Osteoblast (primary cell): ENCODE results near the gene ZNF740. TPM values are rescaled to one million over a fixed set of nuclear protein-coding genes. Genes with fewer than 3 reads are reported as not detected.

Source experiments
- DNase-seq: peaks from one replicate; pipeline ENCODE4 v3.0.0; 2011; ENCODE audit warnings: low spot score, mixed read lengths; ENCODE audit not compliant: insufficient read length; ENCODE audit errors: missing footprints
- H2AFZ ChIP-seq: 2 replicates; pipeline ENCODE4 v1.6.0; 2011; ENCODE audit warnings: mild to moderate bottlenecking, low read length
- H3K27ac ChIP-seq: 2 replicates; pipeline ENCODE4 v1.5.1; 2011; ENCODE audit warnings: mild to moderate bottlenecking, low read depth, low read length, moderate library complexity
- H3K27me3 ChIP-seq: 2 replicates; pipeline ENCODE4 v1.6.0; 2012; ENCODE audit warnings: mild to moderate bottlenecking, control low read depth, inconsistent platforms, low read length, moderate library complexity; ENCODE audit not compliant: insufficient read depth
- H3K36me3 ChIP-seq: 2 replicates; pipeline ENCODE4 v1.5.1; 2011; ENCODE audit warnings: mild to moderate bottlenecking, low read length, control low read depth, moderate library complexity; ENCODE audit not compliant: insufficient read depth
- H3K4me1 ChIP-seq: 2 replicates; pipeline ENCODE4 v1.5.1; 2011; ENCODE audit warnings: mild to moderate bottlenecking, low read length, control low read depth, moderate library complexity; ENCODE audit not compliant: insufficient read depth
- H3K4me2 ChIP-seq: 2 replicates; pipeline ENCODE4 v1.6.0; 2011; ENCODE audit warnings: mild to moderate bottlenecking, low read length; ENCODE audit not compliant: insufficient read depth
- H3K4me3 ChIP-seq: fragments of 200-600 bp; sonication (generic); 3 replicates; pipeline ENCODE4 v1.5.1; 2012; ENCODE audit warnings: mild to moderate bottlenecking, low read length, inconsistent platforms; ENCODE audit not compliant: insufficient read depth
- H3K79me2 ChIP-seq: 2 replicates; pipeline ENCODE4 v1.6.0; 2012; ENCODE audit warnings: mild to moderate bottlenecking, low read length, control low read depth, inconsistent platforms; ENCODE audit not compliant: insufficient read depth
- H3K9me3 ChIP-seq: 2 replicates; pipeline ENCODE4 v1.5.1; 2011; ENCODE audit warnings: low read depth, low read length, control low read depth
- H4K20me1 ChIP-seq: 2 replicates; pipeline ENCODE4 v1.6.0; 2012; ENCODE audit warnings: mild to moderate bottlenecking, low read length, control low read depth; ENCODE audit not compliant: insufficient read depth
- CTCF ChIP-seq: IDR thresholded peaks from 2 replicates; pipeline ENCODE4 v1.5.1; 2011; ENCODE audit warnings: mild to moderate bottlenecking, low read depth, low read length, moderate library complexity; ENCODE audit errors: extremely low read depth
- total RNA-seq: library from RNA; depleted of rRNA; stranded (reverse); fragments of >200 nt; gene quantifications from 2 replicates; pipeline ENCODE4 v1.2.3, GENCODE V29; 2012

Gene ZNF740
- total RNA-seq, 1 donor: 19.5 TPM

- H4K20me1 ChIP-seq: peaks cover 4% of the 10 kb centered on the region
- H3K79me2 ChIP-seq: no peaks in the 10 kb centered on the region
- peaks cover 18% of the 10 kb centered on the region for H3K36me3 ChIP-seq
- no peaks in the 10 kb centered on the region for H3K9me3 ChIP-seq
- no peaks in the 10 kb centered on the region for H3K27me3 ChIP-seq
- H3K4me2 ChIP-seq: no peak overlapping the region
- H3K4me1 ChIP-seq: peaks cover 12% of the 10 kb centered on the region
- DNase-seq: peak; percentile 41
- no peak overlapping the region for H2AFZ ChIP-seq
- no peak overlapping the region for H3K27ac ChIP-seq
- TF ChIP-seq CTCF: no peak
- H3K4me3 ChIP-seq: no peak overlapping the region
These were observed 12.5 kb downstream of the ZNF740 start for GRCh38 chr12:53193040-53193439.

- Histone ChIP-seq H3K27me3 (no peaks in the 10 kb centered on the region), H3K36me3 (peaks cover 9% of the 10 kb centered on the region), H3K4me3 (no peak overlapping the region), H3K79me2 (no peaks in the 10 kb centered on the region), H3K9me3 (no peaks in the 10 kb centered on the region), H3K4me1 (peaks cover 12% of the 10 kb centered on the region), H4K20me1 (peaks cover 4% of the 10 kb centered on the region), H3K27ac (no peak overlapping the region), H3K4me2 (no peak overlapping the region), H2AFZ (no peak overlapping the region)
- no peak for TF ChIP-seq CTCF
- DNase-seq: peak; percentile 75
These were observed 13.6 kb downstream of the ZNF740 start for GRCh38 chr12:53193985-53194716.

- Histone ChIP-seq H3K36me3 (peaks cover 9% of the 10 kb centered on the region), H3K9me3 (no peaks in the 10 kb centered on the region), H3K4me1 (peaks cover 6% of the 10 kb centered on the region), H3K4me3 (no peak overlapping the region), H4K20me1 (peaks cover 4% of the 10 kb centered on the region), H3K79me2 (no peaks in the 10 kb centered on the region), H2AFZ (no peak overlapping the region), H3K4me2 (no peak overlapping the region), H3K27ac (no peak overlapping the region), H3K27me3 (no peaks in the 10 kb centered on the region)
- DNase-seq: peak; percentile 31
- TF ChIP-seq CTCF: no peak
These were observed 14.5 kb downstream of the ZNF740 start for GRCh38 chr12:53194973-53195372.

GRCh38 chr12:53195516-53196420, 15.2 kb downstream of the ZNF740 start:
- Histone ChIP-seq H3K27me3 (no peaks in the 10 kb centered on the region), H3K27ac (no peak overlapping the region), H3K79me2 (no peaks in the 10 kb centered on the region), H2AFZ (no peak overlapping the region), H3K4me1 (peaks cover 7% of the 10 kb centered on the region), H3K36me3 (peaks cover 9% of the 10 kb centered on the region), H3K4me3 (no peak overlapping the region), H3K9me3 (no peaks in the 10 kb centered on the region), H3K4me2 (no peak overlapping the region), H4K20me1 (no peaks in the 10 kb centered on the region)
- DNase-seq: peak; percentile 75
- TF ChIP-seq CTCF: no peak
